Activated CD4-positive, alpha-beta T cell treated with anti-CD3 and anti-CD28 coated beads for 1 hour (primary cell): ENCODE measurements around the gene NBR1.
A peak's percentile ranks its signal among the peaks of the same experiment; 100 is the strongest.
"Not testable (repeated sequence)": the region's sequence is repeated elsewhere in the genome, so short reads cannot be mapped to it uniquely, and the experiment has no call there.

Experiments used
- DNase-seq: peaks from one replicate; pipeline ENCODE4 v3.0.0-alpha.2; 2020

Gene NBR1

GRCh38 chr17:43170766-43171585, at the start of gene NBR1:
Gene NBR1, plus strand, starts transcription at chr17:43171214. Its CDS starts 4,586 bp downstream, at chr17:43175800.
- DNase-seq = peak; percentile 91

- peak; percentile 86 for DNase-seq
Measured at GRCh38 chr17:43125133-43125966, 45.7 kb upstream of the NBR1 start, which contains the start of gene BRCA1. Gene BRCA1, minus strand, starts transcription at chr17:43125364. Its CDS starts 1,268 bp downstream, at chr17:43124096.

GRCh38 chr17:43125967-43126910, 44.8 kb upstream of the NBR1 start:
- DNase-seq = no peak

- no peak for DNase-seq
Measured at GRCh38 chr17:43126911-43127290, 44.1 kb upstream of the NBR1 start.

GRCh38 chr17:43127333-43127876, 43.6 kb upstream of the NBR1 start:
- not testable (repeated sequence) for DNase-seq

GRCh38 chr17:43129671-43130010, 41.4 kb upstream of the NBR1 start:
- no peak for DNase-seq

GRCh38 chr17:43132117-43132516, 38.9 kb upstream of the NBR1 start:
- DNase-seq = no peak

GRCh38 chr17:43133439-43133838, 37.6 kb upstream of the NBR1 start:
- not testable (repeated sequence) for DNase-seq

- no peak for DNase-seq
Measured at GRCh38 chr17:43134774-43135453, 36.1 kb upstream of the NBR1 start.

GRCh38 chr17:43135454-43135819, 35.6 kb upstream of the NBR1 start:
- DNase-seq = no peak

GRCh38 chr17:43136574-43136973, 34.4 kb upstream of the NBR1 start:
- not testable (repeated sequence) for DNase-seq

- not testable (repeated sequence) for DNase-seq
Measured at GRCh38 chr17:43138531-43138930, 32.5 kb upstream of the NBR1 start.

- DNase-seq = no peak
Measured at GRCh38 chr17:43140396-43141332, 30.4 kb upstream of the NBR1 start.

- DNase-seq = no peak
Measured at GRCh38 chr17:43142153-43142552, 28.9 kb upstream of the NBR1 start.

GRCh38 chr17:43143201-43143600, 27.8 kb upstream of the NBR1 start:
- DNase-seq = no peak

- DNase-seq = no peak
Measured at GRCh38 chr17:43146649-43147048, 24.4 kb upstream of the NBR1 start.

- DNase-seq = no peak
Measured at GRCh38 chr17:43151880-43152456, 19.0 kb upstream of the NBR1 start.

GRCh38 chr17:43153197-43153835, 17.7 kb upstream of the NBR1 start:
- not testable (repeated sequence) for DNase-seq

- no peak for DNase-seq
Measured at GRCh38 chr17:43155666-43156065, 15.3 kb upstream of the NBR1 start.

GRCh38 chr17:43159232-43159631, 11.8 kb upstream of the NBR1 start:
- DNase-seq = not testable (repeated sequence)
